Panc1 (cell line): Measurements from ENCODE around the gene TNPO3.

Experiments used
- POLR2AphosphoS5 ChIP-seq: IDR thresholded peaks from 2 replicates; pipeline ENCODE4 v1.6.1; 2012; ENCODE audit warnings: mild to moderate bottlenecking, low read depth, low read length, moderate library complexity
- REST ChIP-seq, 2 experiments: IDR thresholded peaks; 2 replicates each; pipeline ENCODE4 v1.6.1; 2011 to 2012; ENCODE audit warnings: low read depth in 2 of 2, control low read depth in 1 of 2, low read length in 1 of 2, mild to moderate bottlenecking in 1 of 2, moderate library complexity in 1 of 2; ENCODE audit not compliant: insufficient read depth in 1 of 2
- TF ChIP-seq, protein P1 (sequence below): fragments of 450-650 bp; IDR thresholded peaks from 2 replicates; pipeline ENCODE4 v1.5.1; 2017; ENCODE audit warnings: mild to moderate bottlenecking

GRCh38 chr7:128948312-128948973 is 106.5 kb downstream of the TNPO3 start:
- TF ChIP-seq POLR2AphosphoS5 (no peak), REST (IDR thresholded peaks at IDR 0.05; ENCODE audit: insufficient read depth in 1 of 2, low read depth in 2 of 2, low read length in 1 of 2) (no peak)
- TF ChIP-seq, protein P1, sequence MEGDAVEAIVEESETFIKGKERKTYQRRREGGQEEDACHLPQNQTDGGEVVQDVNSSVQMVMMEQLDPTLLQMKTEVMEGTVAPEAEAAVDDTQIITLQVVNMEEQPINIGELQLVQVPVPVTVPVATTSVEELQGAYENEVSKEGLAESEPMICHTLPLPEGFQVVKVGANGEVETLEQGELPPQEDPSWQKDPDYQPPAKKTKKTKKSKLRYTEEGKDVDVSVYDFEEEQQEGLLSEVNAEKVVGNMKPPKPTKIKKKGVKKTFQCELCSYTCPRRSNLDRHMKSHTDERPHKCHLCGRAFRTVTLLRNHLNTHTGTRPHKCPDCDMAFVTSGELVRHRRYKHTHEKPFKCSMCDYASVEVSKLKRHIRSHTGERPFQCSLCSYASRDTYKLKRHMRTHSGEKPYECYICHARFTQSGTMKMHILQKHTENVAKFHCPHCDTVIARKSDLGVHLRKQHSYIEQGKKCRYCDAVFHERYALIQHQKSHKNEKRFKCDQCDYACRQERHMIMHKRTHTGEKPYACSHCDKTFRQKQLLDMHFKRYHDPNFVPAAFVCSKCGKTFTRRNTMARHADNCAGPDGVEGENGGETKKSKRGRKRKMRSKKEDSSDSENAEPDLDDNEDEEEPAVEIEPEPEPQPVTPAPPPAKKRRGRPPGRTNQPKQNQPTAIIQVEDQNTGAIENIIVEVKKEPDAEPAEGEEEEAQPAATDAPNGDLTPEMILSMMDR = no peak
